Stimulated activated CD4-positive, alpha-beta T cell treated with anti-CD3 and anti-CD28 coated beads, TNF-alpha, amount 100 ng/mL, for 48 hours (primary cell): Measurements from ENCODE around the gene ZNRF2.

Source experiments
- DNase-seq, 3 donors: peaks; one replicate each; pipeline ENCODE4 v3.0.0-alpha.2; 2020; ENCODE audit warnings: low read depth in 3 of 3

ZNRF2 gene

DNA sequence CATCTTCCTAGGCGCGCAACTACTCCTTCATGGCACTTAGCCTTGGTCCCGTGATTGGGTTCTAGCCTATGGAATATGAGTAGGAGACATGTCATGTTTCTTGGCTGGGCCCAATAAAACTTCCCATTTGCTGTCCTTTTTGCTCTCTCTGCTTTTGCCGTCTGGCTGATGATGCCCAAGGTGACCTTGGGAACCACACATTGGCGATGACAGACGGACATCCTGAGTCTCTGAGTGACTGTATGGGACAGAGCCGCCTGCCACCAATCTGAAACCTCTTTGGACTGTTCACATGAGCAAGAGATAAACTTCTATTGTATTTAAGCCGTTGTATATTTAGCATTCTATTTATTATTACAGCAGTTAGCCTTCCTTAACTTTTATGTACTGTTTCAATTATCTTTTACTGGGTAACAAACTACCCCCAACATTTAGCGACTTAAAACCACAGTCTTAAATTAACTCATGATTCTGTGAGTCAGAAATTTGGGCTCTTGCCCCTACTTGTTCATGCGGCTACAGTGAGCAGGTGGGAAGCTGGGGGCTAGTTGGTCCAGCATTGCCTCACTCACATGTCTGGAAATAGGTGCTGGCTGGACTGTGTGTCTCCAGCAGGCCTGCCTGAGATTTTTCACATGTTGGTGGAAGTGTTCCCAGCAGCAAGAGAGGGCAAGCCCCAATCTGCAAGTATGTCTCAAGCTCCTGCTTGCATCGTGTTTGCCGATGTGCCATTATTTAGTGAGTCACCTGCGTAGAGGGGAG lies 122.4 kb downstream of the ZNRF2 start:
- no peak for DNase-seq

DNA sequence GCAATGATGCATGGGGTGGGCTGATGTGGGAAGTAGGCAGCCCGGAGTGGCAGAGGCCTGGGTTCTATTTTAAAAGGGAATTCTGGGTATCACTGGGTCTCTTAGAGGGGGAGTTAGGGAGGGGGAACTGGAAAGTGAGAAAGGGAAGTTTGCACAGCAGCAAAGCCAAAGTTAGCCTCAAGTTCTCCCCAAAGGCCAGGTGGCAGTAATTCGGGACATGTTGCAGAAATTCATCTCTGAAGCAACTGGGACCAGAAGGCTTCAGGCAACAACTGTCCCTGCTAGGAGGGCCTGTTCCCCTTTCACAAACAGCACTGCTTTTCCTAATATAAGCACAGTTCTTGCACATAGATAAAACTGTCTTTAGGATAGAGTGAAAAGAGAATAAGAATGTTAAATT lies 126.8 kb downstream of the ZNRF2 start:
- no peak for DNase-seq

DNA sequence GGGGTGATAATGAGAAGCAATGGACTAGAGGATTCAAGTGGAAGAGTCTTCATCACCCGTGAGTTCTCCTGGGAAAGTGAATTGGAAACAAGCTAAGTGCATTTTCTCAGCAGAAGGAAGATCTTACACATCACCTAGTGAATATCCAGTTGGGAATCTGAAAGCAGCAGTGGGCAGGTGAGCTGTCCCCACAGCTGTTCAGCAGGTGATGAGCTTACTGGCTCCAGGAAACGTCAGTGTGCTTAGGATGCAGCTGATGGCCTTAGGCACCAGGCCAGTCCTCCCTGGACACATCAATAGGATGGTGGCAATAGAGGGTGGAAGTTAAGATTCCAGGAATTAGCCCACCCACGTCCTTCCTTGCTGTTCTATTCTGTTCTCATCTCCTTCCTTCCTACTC lies 127.5 kb downstream of the ZNRF2 start:
- DNase-seq = no peak

DNA sequence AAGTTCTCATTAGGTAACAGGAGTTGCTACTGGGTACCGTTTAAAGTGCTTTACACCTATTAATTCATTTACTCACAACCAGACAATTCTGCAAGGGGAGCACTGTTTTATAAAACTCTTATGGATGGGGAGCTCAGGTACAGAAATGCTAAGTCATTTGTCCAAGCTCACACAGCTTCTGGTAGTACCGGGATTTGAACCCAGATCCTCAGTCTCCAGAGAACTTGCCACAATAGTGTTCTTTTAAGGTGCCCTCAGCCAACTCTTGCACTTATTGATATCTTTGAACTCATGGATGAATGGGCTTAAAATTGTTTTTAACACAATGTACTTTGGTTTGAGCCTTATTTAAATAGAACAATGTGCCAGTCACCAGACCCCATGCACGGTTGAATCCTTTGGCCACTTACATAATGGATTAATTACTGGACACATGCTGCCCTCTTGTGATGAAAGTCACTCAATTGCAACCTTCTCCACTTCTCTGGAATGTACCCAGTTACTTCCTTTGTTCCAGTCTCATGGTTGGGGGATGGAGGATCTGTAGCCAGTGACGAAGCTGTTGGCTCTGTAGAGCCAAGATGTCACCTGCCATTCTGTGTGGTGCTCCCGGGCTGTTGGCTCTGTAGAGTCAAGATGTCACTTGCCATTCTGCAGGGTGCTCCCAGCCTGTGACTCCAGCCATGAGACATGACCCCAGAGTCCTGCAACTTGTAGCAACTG lies 128.5 kb downstream of the ZNRF2 start:
- no peak for DNase-seq

GRCh38 chr7:30413864-30414263 lies 129.5 kb downstream of the ZNRF2 start:
- no peak for DNase-seq
